GM19035 (cell line): Measurements from ENCODE around the gene HSBP1L1.

ENCODE experiments used
- ATAC-seq: cut with Tn5 transposase; IDR thresholded peaks from one replicate; pipeline ENCODE4 v1.9.1; 2021; ENCODE audit not compliant: unreplicated experiment

The HSBP1L1 gene

DNA sequence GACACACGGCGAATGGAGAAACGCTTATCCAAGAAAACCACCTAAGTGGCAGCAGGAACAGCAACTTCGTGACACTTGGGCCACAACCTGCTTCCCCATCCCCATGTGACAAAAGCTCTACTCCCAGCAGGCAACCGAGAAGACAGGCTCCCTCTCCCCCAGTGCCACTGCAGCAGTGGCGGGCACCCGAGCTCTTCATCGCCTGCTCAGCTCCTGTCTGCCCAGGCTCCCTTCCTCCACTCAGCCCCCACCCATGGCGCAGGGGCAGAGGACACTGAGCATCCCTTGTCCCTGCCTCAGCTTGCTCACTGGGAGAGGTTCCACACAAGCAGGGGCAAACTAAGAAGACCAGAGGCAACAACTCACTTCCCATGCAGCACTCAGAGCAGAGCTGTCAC is 35.9 kb upstream of the HSBP1L1 start:
- no peak for ATAC-seq

DNA sequence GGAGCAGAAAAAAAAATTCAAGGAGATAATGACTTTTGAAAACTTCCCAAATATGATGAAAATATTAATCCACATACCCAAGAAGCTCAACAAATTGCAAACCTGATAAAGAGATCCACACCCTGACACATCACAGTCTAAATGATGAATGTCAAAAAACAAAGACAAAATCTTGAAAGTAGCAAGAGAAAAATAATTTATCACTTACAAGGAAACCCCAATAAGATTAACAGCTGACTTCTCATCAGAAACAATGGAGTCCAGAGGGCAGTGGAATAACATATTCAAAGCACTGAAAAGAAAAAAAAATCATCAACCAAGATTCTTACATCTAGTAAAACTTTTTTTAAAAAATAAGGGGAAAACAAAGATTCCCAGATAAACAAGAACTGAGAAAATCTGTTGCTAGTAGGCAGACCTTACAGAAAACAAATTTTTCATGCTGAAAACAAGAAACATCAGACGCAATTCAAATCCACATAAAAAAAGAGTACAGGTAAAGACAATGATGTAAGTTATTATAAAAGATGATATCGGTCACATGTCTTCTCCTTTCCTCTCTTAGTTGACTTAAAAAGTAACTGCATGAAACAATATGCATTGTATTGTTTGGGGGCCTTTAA is 34.3 kb upstream of the HSBP1L1 start:
- no peak for ATAC-seq

DNA sequence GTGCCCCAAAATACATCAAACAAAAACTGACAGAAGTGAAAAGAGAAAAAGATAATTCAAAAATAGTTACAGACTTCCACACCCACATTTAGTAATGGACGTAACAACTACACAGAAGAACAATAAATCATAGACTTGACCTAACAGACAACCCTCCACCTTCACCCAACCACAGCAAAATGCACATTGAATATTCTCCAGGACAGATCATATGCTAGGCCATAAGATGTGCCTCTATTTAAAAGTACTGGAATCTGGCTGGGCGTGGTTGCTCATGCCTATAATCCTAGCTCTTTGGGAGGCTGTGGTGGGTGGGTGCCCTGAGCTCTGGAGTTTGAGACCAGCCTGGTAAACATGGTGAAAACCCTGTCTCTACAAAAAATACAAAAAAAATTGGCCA is 33.0 kb upstream of the HSBP1L1 start:
- no peak for ATAC-seq

DNA sequence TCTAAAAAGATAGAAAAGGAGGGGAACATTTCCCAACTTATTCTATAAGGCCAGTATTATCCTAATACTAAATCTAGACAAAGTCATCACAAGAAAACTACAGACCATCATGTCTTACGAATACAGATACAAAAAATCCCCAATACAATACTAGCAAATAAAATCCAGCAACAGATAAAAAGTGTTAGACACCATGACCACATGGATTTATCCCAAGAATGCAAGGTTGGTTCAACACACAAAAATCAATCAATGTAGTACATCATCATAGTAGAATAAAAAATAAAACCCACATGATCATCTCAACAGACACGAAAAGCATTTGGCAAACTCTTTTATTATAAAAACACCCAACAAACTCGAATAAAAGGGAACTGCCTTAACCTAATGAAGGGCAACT is 31.5 kb upstream of the HSBP1L1 start:
- ATAC-seq = no peak

DNA sequence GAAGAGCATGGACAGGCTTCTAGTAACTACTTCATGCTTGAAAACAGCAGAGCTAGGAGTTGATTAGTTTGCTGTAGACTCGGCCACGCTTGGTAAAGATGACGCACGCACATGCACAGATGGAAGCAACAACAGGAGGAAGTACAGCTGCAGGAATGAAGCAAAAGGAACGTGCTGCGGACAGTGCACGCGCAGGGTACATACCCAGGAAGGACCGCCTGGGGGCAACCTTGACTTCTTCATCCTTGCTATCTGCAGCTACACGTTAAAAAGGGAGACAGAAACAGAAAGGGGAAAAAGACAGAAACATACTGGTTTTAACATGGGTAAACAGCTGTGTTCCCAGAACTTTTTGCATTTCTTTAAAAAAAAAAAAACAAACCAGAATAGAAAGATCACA is 30.7 kb upstream of the HSBP1L1 start:
- ATAC-seq = no peak

DNA sequence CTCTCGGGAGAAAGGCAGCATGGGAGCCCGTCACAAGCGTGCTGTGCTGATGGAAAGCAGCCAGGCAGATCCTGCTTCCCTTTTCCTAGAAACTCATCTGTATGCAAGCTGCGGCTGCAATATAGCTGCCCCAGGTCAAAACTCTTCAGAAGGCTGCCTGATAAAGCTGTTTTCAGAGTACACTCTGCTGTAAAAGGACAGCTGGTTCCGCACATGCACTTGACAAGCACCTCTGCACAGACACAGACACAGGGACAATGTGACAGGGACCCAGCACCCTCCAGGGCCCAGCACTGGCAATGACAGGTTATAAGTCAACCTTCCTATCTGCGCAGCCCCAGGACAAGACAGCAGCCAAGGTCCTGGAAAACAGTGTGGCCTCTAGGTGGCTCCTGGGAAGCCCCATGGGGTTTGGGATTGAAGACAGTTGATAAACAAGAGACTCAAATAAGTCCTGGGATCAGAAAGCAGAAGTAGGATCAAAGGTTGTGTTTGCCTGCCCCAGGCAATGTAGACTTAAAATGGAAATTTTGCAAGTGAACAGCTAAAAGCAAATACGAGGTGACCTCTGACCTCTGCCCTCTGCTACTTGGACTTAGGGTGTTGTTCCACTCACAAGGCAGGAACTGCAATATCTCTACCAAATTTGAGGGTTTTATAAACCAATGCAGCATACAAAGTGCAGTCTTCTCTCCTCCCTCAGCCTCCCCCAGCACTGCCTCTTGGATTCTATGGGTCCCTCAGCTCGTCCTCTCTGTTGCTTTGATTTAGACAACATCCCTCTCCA is 29.9 kb upstream of the HSBP1L1 start:
- ATAC-seq = no peak

DNA sequence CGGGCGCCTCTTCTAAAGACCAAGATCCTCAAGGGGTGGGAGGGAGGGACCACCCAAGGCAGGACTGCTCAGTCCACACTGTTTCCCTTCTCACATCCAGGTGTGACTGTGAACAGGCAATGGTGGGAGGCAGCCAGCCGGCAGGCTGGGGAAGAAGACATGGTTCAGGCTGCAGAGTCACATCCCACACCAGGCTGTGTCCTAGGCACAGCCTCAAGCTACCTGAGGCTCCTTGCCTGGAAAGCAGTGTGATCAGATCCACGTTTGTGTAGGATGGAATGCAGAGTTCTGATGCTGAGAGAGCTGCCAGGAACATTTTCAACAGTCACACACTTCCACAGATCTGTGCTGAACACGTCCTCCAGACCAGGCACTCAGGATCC is 29.4 kb upstream of the HSBP1L1 start:
- ATAC-seq = no peak

DNA sequence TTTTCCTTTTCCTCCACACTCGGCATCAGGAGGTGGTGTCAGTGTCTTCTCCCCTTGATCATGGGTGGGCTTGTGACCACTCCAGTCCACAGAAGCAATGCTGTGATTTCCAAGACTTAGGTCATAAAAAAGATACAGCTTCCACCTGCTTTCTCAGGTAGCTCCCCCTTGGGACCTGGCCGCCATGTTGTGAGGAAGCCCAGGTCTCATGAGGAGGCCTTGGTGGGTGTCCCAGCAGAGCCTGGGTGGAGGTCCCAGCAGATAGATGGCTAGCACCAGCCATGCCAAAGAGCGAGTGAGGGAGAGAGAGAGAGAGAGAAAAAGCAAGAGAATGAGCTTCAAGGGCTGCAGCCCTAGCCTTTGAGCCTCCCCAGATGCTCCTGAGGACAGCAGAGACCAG is 28.9 kb upstream of the HSBP1L1 start:
- ATAC-seq = no peak

DNA sequence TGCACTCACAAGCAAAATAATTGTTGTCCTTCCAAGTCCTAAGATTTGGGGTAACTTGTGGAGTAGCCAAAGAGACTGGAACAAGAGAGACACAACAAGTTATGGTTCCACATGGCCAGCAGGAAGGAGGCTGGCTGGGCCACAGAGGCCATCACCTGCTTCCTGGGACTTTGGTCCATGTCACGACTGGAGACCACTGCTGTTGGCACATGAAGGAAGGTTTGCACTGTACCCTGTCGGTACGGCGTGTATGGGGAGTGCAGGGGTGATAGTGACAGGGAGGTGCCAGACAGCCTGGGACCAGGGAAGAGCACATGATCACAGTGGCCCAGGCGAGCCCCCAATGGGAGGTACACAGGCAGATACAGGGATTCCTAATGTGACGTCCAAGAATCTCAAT is 28.5 kb upstream of the HSBP1L1 start:
- ATAC-seq = no peak

DNA sequence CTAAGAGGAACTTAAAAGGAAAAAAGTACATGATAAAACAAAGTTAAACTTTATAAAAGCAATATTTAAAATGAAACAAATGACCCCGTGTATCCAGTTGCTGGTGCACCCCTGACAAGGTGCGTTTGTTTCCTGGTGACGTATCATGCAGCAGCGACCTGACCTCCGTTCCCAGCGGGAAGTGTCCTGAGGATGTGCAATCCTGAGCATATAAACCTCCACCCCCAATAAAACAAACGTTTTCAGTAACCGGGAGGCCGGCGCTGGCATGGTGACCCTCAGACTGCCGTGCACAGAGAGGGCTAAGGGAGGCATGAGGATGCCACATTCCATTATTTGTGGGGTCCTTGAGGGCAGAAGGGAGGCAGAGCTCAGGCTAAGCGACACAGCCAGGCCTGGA is 27.8 kb upstream of the HSBP1L1 start:
- no peak for ATAC-seq

DNA sequence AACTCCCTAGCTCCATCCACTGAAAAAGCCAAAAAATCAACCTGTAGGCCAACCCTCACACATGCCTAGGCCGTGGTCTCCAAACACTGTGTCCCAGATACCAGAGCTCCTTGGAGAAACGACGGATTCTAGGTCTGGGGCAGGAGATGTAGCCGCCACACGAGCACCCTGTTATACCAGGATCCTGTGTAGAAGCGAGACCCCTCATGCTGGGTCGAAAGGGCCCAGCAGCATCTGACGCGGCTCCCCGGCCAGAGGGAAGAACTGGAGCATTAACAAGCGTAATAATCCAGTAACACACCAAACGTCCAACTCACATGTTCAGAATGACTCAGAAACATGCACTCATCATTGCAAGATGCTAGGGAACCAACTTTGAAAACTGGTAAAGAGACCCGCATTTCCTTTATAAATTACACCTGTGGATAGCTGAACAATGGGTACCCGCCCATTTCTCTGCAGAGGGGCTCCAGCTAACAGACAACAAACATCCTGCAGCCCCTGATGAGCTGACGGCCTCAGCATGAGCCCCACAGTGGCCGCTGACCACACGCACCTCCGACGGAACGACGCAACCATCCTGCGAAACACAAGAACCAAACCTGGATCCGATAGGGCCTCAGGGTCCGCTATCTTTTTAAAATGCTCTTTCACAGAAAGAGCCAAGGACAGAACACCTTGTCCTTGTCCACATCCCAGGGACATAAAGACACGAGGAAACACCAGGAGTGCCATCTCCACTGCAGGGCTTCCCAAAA is 27.2 kb upstream of the HSBP1L1 start:
- no peak for ATAC-seq

DNA sequence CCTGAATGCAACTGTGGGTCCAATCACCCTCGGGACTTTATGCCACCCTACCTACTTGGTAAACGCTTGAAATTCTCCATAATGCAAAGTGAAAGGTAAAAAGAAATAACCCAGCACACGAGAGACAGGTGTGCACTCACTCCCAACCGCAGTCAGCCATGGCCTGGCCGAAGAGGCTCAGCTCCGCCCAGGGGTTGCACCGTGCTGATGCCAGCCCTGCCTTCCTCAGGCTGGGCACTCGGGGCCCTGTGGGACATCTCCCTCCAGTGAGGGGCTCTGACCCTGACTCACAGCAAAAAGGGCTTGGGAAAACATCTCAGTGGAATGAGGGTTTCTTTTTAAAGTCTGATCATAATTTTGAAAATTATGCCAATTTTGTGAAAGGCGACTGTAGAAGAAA is 26.2 kb upstream of the HSBP1L1 start:
- no peak for ATAC-seq

DNA sequence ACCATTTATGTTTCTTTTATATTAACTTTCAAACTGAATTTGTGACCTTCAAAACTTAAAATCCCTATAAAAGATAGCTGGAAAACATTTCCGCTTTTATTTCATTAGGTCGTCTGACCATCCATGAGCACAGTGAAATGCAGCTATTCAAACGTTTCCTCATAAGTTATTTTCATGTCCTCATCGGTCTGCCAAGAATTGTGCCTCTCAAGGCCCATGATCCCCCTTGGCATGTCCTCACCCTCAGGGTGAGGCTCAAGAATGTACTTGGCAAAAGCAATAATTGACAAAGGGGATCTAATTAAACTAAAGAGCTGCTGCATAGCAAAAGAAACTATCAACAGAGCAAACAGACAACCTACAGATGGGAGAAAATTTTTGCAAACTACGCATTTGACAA is 25.3 kb upstream of the HSBP1L1 start:
- ATAC-seq = no peak

DNA sequence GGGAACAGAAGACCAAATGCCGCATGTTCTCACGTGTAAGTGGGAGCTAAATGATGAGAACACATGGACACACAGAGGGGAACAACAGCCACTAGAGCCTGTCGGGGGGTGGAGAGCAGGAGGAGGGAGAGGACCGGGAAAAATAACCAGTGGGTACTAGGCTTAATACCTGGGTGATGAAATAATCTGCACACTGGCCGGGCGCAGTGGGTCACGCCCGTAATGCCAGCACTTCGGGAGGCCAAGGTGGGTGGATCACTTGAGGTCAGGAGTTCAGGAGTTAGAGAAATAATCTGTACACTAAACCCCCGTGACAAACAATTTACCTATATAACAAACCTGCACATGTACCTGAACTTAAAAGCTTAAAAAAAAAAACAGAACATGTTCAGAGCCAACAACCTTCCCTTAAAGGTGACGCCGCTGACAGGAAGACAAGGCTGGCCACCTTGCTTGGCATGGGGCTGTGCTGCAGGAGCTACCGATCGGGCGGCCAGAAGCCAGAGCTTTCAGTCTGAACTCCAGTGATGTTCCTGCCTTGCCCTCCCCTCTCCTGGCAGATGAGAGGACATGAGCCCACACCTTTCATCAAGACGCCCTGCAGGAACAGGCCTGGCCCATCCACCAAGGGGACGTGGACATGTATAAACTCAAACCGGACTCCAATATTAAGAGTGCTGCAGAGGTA is 24.2 kb upstream of the HSBP1L1 start:
- no peak for ATAC-seq

DNA sequence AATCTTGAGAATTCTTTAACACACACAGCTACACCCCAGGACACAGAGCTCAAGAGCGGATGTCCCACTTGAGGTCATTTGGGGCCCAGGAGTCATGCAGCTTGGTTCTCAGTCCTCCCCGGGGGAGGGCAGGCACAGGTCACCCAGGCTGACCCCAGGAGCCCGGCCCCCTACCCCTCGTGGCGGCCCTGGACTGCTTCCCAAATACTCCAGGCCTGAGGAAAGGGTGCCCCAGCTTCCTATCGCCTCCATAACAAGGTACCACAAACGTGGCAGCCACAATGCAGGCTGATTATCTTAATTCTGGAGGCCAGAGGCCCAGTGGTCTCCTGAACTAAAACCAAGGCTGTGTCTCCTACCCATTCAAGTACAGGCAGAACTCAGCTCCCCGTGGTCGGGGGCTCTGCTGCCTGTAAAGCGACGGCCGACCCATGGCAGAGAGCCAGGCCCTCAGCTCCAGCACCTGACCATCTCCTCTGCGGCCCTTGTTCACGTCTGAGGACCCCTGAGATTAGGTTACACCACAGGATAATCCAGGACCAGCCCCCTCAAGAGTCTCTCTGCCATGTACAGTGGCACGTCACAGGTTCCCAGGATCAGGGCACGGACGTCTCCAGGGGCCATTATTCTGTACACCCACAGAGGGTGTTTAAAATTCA is 23.5 kb upstream of the HSBP1L1 start:
- no peak for ATAC-seq

DNA sequence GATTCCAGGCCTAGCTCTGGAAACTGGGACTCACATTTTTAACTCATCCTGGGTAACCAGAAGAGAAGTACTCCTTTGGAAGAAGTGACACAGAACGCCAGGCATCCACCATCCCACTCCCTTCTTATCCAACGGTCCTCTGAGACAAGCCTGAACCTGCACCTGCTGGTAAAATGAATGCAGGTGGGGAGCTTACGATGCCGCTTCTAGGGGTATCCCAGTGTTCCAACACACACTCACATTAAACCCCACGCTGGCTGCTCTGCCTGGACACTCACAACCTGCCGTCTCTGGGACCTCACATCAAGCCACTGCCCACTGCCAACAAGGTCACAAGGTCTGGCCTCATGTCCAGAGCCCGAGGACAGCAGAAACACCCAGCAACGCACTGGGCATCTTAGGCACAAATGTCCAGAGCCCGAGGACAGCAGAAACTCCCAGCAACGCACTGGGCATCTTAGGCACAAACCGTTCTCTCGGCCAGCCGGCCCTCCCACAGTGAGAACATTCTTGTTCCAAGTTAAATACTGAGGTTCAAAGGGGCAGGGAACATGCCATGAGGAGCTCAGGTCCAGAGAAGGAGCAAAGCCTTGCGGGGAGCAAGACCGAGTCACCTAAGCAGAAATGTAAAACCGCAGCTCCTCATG is 22.8 kb upstream of the HSBP1L1 start:
- no peak for ATAC-seq

DNA sequence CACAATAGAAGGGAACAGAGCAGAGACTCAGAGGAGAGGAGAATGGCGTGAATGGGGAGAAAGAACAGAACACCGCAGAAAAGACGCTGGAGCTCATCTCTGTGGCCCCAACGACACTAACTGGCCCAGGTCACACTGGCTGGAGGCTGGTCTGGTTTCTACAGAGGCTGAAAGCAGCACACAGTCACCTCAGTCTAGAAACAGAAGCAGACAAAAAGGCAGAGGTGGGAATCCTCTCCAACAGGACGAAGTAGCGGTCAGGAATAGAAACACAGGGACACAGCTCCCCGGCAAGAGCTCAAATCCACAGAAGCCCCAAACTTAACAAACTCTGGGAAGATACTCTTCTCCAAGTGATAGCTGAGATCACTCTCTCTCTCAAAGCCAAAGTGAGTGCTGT is 22.2 kb upstream of the HSBP1L1 start:
- no peak for ATAC-seq

DNA sequence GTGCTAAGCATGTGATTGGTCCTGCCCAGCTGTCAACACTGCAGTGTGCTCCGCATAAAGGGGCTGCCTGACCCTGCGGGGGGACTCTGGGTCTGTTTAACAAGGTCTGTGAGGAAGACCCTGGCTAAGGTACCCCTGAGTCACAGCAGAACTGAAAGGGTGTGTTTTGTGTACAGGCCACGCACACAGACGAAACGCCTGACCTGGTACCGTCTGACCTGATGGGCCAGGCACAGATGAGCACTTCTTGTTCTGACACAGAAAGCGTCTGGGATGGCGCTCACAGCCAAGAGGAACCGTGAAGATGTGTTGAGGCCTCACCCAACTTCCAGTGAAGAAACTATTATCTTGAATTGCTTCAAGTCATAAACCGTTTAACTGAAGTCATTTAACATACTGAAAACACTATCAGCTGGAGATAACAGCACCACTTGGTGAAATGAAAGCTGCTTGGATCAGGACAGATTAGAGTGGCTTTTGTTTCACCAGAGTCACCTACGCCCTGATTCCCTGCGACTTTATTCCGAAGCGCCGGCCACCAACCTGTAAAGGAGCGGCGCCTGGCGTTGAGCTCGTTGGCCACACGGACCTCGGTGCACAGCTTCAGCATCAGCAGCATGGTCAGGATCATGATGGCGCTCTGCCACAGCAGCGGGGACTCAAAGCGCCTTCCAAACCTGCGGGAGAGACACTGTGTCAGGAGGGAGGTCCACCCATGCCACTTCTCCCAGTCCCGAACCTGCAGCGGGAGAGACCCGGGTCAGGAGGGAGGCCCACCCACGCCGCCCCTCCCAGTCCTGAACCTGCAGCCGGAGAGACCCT is 21.4 kb upstream of the HSBP1L1 start:
- no peak for ATAC-seq

DNA sequence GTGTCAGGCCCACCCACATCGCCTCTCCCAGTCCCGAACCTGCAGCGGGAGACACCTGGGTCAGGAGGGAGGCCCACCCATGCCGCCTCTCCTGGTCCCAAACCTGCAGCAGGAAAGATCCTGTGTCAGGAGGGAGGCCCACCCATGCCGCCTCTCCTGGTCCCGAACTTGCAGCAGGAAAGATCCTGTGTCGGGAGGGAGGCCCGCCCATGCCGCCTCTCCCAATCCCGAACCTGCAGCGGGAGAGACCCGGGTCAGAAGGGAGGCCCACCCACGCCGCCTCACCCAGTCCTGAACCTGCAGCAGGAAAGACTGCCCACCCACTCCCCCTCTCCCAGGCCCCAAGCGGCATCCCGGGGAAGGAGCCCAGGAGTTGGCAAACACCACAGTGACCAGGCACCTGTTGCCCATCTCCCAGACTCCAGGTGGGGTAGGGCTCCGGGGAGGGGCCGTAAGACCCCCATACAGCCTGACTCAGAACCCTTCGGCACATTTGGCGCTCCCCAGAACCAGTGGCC is 20.8 kb upstream of the HSBP1L1 start:
- no peak for ATAC-seq
